HG03039 (cell line): Measurements from ENCODE around the gene ALDOB.
"Not testable (repeated sequence)": the region's sequence is repeated elsewhere in the genome, so short reads cannot be mapped to it uniquely, and the experiment has no call there.

ENCODE experiments used
- ATAC-seq: cut with Tn5 transposase; IDR thresholded peaks from one replicate; pipeline ENCODE4 v1.9.1; 2021; ENCODE audit warnings: mild to moderate bottlenecking, moderate library complexity; ENCODE audit not compliant: unreplicated experiment

ALDOB gene

DNA sequence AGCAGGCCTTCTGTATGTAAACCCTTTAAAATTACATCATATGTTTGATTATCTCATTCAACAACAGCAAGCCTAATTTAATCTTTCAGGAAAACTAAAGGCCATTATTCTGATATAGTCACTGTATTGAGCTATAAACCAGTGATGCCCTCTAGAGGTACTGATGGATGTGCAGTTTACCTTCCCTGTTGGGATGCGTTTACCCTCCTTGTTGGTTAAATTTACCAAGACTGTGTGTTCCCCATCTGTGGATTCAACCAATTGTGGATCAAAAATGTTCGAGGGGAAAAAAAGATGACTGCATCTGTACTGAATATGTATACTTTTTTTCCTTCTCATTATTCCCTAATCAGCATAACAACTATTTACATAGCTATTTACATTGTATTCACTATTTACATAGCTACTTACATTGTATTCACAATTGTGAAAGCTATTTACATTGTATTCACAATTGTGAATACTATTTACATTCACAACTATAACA, 47.0 kb downstream of the ALDOB start:
- no peak for ATAC-seq

DNA sequence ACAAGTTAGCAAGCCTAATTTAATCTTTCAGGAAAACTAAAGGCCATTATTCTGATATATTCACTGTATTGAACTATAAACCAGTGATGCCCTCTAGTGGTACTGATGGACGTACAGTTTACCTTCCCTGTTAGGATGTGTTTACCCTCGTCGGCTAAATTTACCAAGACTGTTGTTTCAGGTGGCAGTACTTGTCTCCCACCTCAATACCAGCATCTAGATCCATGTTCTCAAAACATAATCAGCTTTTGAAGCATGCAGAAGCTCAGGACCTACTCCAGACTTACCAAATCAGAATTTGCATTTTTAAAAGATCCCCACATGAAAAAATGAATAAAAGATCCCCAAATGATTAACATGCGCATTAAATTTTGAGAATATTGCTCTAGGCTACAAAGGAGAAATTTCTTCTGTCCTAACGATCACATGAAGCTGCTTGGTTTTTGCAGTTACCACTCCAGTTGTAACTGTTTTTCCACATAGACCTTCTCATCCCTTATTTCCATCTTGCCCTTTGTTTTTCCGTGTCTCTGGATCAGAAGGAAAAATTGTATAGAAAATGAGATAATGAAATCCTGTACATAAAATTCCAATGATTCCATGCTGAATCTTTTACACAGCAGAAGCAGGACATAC, 47.6 kb downstream of the ALDOB start:
- no peak for ATAC-seq

DNA sequence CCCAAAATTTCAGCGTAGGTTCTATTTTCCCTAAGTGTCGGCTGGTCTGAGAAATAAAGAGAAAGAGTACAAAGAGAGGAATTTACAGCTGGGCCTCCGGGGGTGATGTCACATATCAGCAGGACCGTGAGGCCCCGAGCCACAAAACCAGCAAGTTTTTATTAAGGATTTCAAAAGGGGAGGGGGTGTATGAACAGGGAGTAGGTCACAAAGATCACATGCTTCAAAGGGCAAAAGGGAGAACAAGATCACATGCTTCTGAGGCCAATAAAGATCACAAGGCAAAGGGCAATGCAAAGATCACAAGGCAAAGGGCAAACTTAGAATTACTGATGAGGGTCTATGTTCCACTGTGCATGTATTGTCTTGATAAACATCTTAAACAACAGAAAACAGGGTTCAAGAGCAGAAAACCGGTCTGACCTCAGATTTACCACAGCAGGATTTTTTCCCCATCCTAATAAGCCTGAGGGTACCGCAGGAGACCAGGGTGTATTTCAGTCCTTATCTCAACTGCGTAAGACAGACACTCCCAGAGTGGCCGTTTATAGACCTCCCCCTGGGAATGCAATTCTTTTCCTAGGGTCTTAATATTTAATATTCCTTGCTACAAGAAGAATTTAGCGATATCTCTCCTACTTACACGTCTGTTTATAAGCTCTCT, 50.6 kb downstream of the ALDOB start, which contains the start of gene BAAT:
TSS of gene BAAT (minus strand) at position 134 of the 664 bp plus-strand sequence. CDS start 13,602 bp downstream, outside the sequence.
- not testable (repeated sequence) for ATAC-seq

DNA sequence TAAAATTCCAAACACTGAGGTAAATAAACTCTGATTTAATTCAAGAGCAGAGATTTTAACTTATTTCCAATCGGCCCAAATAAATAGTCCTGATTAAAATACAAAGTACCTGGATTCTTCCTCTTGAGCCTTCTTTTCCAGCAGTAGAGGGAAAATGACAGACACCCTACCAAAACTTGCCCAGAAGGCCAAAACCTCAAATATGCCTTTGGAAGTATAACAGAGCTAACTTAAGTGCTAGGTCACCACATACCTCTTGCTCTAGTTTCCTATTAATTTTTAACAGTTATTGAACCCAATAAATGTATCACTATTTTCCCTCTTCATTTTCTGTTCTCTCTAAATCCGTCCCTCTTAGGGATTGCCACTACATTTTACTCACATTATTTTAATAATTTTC, 52.2 kb downstream of the ALDOB start:
- ATAC-seq, result no peak

DNA sequence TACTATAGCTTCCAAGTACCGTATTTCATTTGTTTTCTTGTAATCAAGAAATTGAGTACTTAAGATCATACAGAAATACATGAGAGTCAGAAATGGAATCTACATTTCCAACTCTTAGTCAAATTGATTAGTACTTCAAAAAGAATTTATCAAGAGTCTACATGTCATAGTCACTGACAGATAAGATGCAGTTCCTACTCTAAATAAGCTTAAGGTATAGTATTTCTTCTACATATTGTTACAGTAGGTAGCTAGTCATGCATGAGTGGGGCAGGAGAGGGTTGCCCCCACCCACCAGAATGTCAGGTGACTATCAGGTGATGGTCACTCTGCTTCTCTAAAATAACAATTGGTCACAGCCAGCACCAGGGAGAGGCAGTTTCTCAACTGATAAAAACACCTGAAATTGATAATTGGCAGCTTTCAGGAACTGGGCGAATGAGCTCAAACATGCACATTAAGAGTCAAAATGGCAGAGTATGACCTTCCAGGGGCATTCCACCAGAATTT, 53.7 kb downstream of the ALDOB start:
- ATAC-seq, result no peak

DNA sequence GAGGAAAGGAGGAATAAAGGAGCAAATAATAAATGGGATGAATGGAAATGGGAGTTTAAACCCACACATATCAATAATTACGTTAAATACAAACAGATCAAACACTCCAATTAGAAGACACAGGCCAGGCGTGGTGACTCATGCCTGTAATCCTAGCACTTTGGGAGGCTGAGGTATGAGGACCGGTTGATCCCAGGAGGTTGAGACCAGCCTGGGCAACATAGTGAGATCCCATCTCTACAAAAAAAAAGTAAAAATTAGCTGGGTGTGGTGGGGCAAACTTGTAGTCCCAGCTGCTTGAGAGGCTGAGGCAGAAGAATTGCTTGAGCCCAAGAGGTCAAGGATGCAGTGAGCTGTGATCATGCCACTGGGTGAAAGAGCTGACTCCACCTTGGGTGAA, 54.5 kb downstream of the ALDOB start:
- ATAC-seq, result no peak

DNA sequence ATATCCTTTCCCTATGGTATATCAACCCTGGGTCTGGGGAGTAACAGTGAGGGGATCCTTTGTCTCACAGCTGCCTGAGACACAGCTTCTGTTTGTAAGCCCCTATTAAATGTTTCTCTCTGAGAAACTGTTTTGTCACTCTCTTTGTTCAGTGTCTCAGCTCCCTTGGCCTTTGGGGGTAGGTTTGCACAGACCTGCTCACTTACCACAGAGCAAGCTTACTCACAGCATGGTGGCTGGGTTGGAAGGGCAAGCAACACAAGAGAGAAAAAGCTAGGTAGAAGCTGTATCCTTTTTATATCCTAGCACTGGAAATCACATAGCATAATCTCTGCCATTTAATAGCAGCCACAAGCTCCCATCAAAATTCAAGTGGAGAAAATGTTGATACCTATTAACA, 55.3 kb downstream of the ALDOB start:
- ATAC-seq, result no peak

DNA sequence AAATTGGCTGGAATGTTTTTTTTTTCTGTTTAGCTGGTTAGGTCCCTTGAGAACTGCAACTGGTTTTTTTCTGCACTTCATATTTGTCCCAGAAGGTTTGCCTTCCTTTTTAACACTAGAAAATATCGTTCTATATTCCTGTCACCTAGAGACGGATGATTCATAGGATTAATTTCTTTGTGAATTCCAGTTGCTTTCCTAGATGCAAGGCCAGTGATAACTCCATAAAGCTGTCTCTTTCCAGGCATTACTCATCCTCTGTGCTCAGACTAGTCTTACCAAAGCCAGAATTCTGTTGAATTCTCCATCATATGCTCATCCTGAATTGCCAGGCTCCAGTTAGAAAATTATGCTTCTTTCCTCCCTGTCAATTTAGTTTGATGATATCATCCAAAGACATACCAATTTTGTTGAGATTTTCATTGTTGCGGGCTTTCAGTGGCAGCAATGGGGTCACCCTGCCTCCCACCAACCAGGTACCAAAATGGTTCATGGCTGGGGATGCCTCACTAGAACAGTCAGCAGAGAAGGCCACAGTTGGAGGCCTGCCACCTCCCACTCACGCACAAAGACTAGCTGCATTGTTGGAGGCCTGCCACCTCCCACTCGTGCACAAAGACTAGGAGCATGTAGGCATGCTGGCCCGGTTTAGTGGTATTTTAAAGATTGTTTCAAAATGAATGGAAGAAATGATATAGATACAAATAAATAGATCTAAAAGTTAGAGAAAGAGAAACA, 59.3 kb downstream of the ALDOB start:
- no peak for ATAC-seq

DNA sequence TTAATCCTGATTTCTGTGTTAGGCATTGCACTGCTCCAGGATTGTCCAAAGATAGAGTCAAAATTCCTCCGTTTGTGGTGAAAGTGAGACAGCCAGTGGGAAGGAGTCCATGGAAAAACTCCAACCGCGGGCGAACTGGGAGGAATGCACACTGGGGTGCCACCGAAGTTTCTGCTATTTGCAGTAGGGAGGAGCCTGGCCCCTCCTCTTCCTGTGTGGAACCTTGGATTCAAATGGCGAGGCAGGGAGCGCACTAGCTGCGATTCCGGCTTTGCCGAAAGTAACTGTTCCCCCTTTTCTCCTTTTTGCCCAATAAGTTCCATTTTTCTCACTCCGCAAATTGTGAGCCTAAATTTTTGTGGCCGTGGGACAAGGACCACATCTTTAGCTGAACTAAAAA, 60.0 kb downstream of the ALDOB start:
- no peak for ATAC-seq

DNA sequence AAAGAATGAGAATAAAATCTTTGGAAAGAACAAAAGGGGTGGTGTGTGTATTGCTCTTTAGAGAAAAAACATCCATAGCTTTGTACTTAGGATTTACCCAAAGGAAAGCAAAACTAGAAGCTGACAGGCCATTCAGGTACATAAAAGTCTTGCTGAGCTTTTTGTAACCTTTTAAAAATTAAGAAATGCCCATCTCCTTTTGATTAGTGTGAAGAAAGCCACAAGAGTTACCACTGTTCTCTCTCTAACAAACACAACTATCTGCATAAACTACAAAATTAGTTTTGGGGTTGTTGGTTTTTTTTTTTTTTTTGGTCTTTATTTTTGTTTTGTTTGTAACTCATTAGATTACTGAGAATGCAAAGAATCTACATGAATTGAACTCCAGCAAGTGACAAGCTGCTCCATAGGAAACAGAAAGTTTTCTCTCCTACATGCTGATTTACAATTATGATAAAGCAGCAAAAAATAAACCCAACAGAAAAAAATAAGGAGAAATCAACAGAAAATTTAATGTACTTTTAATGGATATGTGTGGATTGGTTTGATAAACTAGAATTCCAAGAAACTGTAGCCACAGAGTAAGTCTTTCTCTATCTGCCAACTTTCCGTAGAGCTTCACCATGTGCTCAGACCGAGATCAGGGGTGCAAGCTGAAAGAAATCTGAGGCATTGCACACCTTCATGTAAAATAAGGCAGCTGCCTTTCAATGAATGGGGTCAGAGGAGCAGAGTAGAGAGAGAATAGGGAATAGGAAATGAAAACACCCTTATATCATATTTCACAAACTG, 63.1 kb downstream of the ALDOB start:
- ATAC-seq, result no peak

DNA sequence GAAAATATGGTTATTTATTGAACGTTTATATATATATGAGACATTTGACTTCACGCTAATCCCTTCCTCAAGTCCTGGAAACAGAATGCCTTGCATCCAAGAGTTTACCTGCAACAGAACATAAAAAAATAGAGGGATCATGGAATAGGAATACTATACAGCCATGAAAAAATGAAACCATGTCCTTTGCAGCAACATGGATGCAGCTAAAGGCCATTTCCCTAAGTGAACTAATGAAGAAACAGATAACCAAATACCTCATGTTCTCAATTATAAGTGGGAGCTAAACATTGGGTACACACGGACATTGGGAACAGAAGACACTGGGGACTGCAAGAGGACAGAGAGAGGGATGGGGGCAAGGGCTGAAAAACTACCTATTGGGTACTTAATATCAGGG, 63.8 kb downstream of the ALDOB start:
- ATAC-seq, result no peak
